ENCODE data around the gene ZNF644. TPM values are rescaled to one million over a fixed set of nuclear protein-coding genes. Genes with fewer than 3 reads are reported as not detected.

Gene ZNF644
- total RNA-seq, 1 experiment from 2014 or later: 55.9 TPM

DNA sequence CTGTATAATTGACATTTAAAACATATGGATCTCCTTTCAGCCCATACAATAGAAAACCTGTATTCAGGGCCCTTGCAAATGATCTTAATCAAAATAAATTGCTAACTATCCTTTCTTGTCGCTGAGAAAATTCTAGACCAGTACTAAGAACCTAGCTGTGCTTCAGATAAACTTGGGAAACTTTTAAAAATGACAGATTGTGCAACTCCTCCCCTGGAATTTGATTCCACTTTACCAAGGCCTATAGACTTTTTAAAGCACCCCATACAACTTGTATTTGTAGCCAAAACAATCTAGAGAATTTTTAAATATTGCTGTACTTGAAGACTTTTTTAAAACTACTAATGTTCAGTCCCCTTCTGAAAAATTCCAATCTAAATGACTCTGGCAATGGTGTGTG lies 51.6 kb downstream of the ZNF644 start:
- ATAC-seq (no peak), DNase-seq (ENCODE audit: low read depth, low spot score) (no peak)
- no peak overlapping the region for H3K4me3 ChIP-seq (replicated peaks in 1 of 2; ENCODE audit: low read depth in 1 of 2, low read length in 2 of 2)
- H2AFZ ChIP-seq (ENCODE audit: low read depth, low read length, poor library complexity, severe bottlenecking): no peak overlapping the region
- TF ChIP-seq SP1 (IDR thresholded peaks at IDR 0.05; ENCODE audit: low read depth): no peak
- TF ChIP-seq POLR2AphosphoS5 (IDR thresholded peaks at IDR 0.05; ENCODE audit: low read depth, low read length): no peak
- H3K9me3 ChIP-seq (ENCODE audit: control insufficient read depth in 1 of 2, insufficient read depth in 1 of 2, low read depth in 1 of 2, low read length in 2 of 2): no peaks in the 10 kb centered on the region
- H3K9ac ChIP-seq (ENCODE audit: low read length): no peak overlapping the region
- peaks cover 0 to 12% of the 10 kb centered on the region in 2 experiments; a peak in 1 of 4 replicates for H3K4me1 ChIP-seq (ENCODE audit: control insufficient read depth in 1 of 2, insufficient read depth in 2 of 2, low read length in 2 of 2)
- H3K79me2 ChIP-seq (ENCODE audit: insufficient read depth, low read length): peaks cover 84% of the 10 kb centered on the region
- no peak overlapping the region for H3K4me2 ChIP-seq (ENCODE audit: low read length)
- H4K20me1 ChIP-seq (ENCODE audit: insufficient read depth): no peaks in the 10 kb centered on the region; the same call in 1 of the 2 replicates
- ChIA-PET RAD21 (ENCODE audit: low non-redundant PET in 1 of 2, low total read pairs in 2 of 2, uncharacterized antibody in 2 of 2, unreplicated experiment in 2 of 2) (no interaction called here), CTCF (no interaction called here), POLR2A (no interaction called here)
- H3K27ac ChIP-seq (ENCODE audit: low read depth, low read length): no peak overlapping the region
- no TSS peak for BruUV-seq (replicated peaks)
- H3K36me3 ChIP-seq (ENCODE audit: control insufficient read depth in 1 of 2, insufficient read depth in 2 of 2, low read length in 2 of 2): 0 out of 4 replicates have a peak, but pooled peaks cover 0 to 5% of the 10 kb centered on the region in 2 experiments
- no peaks in the 10 kb centered on the region for H3K27me3 ChIP-seq (ENCODE audit: insufficient read depth, low read length)
- intact Hi-C loops (cut with micrococcal nuclease): no loop called here
- no peaks in the 10 kb centered on the region for H3K9me2 ChIP-seq (ENCODE audit: insufficient read depth)

DNA sequence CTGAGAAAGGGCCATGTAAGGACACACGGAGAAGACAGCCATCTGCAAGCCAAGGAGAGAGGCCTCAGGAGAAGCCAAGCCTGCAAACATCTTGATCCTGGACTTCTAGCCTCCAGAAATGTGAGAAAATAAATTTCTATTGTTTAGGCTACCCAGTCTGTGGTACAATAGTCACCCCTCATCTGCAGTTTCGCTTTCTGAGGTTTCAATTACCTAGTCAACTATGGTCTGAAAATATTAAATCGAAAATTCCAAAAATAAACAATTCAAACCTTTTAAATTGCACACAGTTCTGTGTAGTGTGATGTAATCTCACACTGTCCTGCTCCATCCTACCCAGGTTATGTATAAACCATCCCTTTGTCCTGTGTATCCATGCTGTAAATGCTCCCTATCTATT lies 52.6 kb downstream of the ZNF644 start:
- peaks cover 76% of the 10 kb centered on the region for H3K79me2 ChIP-seq (ENCODE audit: insufficient read depth, low read length)
- no peak overlapping the region for H3K9ac ChIP-seq (ENCODE audit: low read length)
- no peak overlapping the region for H3K4me3 ChIP-seq (replicated peaks in 1 of 2; ENCODE audit: low read depth in 1 of 2, low read length in 2 of 2)
- H3K27ac ChIP-seq (ENCODE audit: low read depth, low read length): no peak overlapping the region
- ATAC-seq (no peak), DNase-seq (ENCODE audit: low read depth, low spot score) (no peak)
- TF ChIP-seq POLR2AphosphoS5 (IDR thresholded peaks at IDR 0.05; ENCODE audit: low read depth, low read length): no peak
- no peak for TF ChIP-seq EZH2 (IDR thresholded peaks at IDR 0.05)
- no peak for TF ChIP-seq JUND (IDR thresholded peaks at IDR 0.05)
- TF ChIP-seq, protein P1, sequence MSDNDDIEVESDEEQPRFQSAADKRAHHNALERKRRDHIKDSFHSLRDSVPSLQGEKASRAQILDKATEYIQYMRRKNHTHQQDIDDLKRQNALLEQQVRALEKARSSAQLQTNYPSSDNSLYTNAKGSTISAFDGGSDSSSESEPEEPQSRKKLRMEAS (IDR thresholded peaks at IDR 0.05): no peak
- peaks cover 0 to 4% of the 10 kb centered on the region in 2 experiments; a peak in 1 of 4 replicates for H3K4me1 ChIP-seq (ENCODE audit: control insufficient read depth in 1 of 2, insufficient read depth in 2 of 2, low read length in 2 of 2)
- intact Hi-C loops (cut with micrococcal nuclease): no loop called here
- no TSS peak for BruUV-seq (replicated peaks)
- ChIA-PET POLR2A (no interaction called here), CTCF (no interaction called here), RAD21 (ENCODE audit: low non-redundant PET in 1 of 2, low total read pairs in 2 of 2, uncharacterized antibody in 2 of 2, unreplicated experiment in 2 of 2) (no interaction called here)
- no peaks in the 10 kb centered on the region; the same call in 1 of the 2 replicates for H4K20me1 ChIP-seq (ENCODE audit: insufficient read depth)
- no peaks in the 10 kb centered on the region for H3K9me2 ChIP-seq (ENCODE audit: insufficient read depth)
- 0 out of 4 replicates have a peak, but pooled peaks cover 0 to 5% of the 10 kb centered on the region in 2 experiments for H3K36me3 ChIP-seq (ENCODE audit: control insufficient read depth in 1 of 2, insufficient read depth in 2 of 2, low read length in 2 of 2)
- H2AFZ ChIP-seq (ENCODE audit: low read depth, low read length, poor library complexity, severe bottlenecking): no peak overlapping the region
- no peaks in the 10 kb centered on the region for H3K27me3 ChIP-seq (ENCODE audit: insufficient read depth, low read length)
- H3K4me2 ChIP-seq (ENCODE audit: low read length): no peak overlapping the region
- H3K9me3 ChIP-seq (ENCODE audit: control insufficient read depth in 1 of 2, insufficient read depth in 1 of 2, low read depth in 1 of 2, low read length in 2 of 2): no peaks in the 10 kb centered on the region
